Bronchial epithelial cell (primary cell): ENCODE results near the gene CACNA1C. TPM values are rescaled to one million over a fixed set of nuclear protein-coding genes. Genes with fewer than 3 reads are reported as not detected.
A peak's percentile ranks its signal among the peaks of the same experiment; 100 is the strongest.

ENCODE experiments used
- DNase-seq: peaks from one replicate; pipeline ENCODE4 v3.0.0-alpha.2; 2010; ENCODE audit warnings: low read depth
- FAIRE-seq: peaks from 2 replicates; lab custom pipeline; 2011; peaks lifted over from hg19 to GRCh38; lab: Jason Lieb, UNC
- H3K27me3 ChIP-seq: 2 replicates; pipeline ENCODE4 v1.5.1; 2011; ENCODE audit warnings: low read length; ENCODE audit not compliant: control insufficient read depth, insufficient read depth
- H3K36me3 ChIP-seq: 2 replicates; pipeline ENCODE4 v1.5.1; 2011; ENCODE audit warnings: low read length; ENCODE audit not compliant: control insufficient read depth, insufficient read depth
- H3K4me3 ChIP-seq: 2 replicates; pipeline ENCODE4 v1.5.1; 2011; ENCODE audit warnings: mild to moderate bottlenecking, low read depth, low read length, control low read depth
- total RNA-seq: library from RNA; depleted of rRNA; stranded (reverse); fragments of >200 nt; gene quantifications from 2 replicates; pipeline ENCODE4 v1.2.1, GENCODE V29; 2014
- TF ChIP-seq, protein P1 (sequence below): IDR thresholded peaks from 2 replicates; pipeline ENCODE4 v1.5.1; 2011; ENCODE audit warnings: mild to moderate bottlenecking, moderate library complexity, low read length, control low read depth, inconsistent platforms; ENCODE audit not compliant: insufficient read depth, severe bottlenecking

The CACNA1C gene
- total RNA-seq, 1 donor from 2014 or later: not detected

DNA sequence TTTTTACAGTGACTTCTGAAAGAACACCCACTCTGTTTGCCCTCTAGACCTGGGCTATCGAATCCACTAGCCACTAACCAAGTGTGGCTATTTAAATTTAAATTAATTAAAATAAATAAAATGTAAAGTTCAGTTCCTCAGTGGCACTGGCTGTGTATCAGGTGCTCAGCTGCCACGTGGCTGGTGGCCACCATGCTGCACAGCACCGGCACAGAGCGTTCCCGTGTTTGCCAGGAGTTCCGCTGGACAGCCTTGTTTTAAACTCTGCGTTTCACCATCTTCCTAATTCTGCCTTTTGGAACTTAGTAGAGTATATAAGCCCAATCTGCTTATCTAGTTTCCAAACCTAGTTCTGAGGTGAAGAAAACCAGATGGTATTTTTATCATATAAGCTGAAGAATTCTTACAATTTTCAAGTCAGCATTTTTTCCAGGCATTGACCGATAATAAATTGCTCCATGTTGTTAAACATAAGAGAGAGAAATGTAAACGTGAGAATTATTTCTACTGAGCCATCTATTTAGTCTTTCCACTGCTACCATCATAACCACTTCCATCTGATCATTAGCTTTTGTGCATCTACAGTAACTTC is 339.0 kb downstream of the CACNA1C start:
- no peaks in the 10 kb centered on the region for H3K36me3 ChIP-seq
- FAIRE-seq (no peak), DNase-seq (no peak)
- H3K4me3 ChIP-seq: no peak overlapping the region
- no peaks in the 10 kb centered on the region for H3K27me3 ChIP-seq
- TF ChIP-seq, protein P1, sequence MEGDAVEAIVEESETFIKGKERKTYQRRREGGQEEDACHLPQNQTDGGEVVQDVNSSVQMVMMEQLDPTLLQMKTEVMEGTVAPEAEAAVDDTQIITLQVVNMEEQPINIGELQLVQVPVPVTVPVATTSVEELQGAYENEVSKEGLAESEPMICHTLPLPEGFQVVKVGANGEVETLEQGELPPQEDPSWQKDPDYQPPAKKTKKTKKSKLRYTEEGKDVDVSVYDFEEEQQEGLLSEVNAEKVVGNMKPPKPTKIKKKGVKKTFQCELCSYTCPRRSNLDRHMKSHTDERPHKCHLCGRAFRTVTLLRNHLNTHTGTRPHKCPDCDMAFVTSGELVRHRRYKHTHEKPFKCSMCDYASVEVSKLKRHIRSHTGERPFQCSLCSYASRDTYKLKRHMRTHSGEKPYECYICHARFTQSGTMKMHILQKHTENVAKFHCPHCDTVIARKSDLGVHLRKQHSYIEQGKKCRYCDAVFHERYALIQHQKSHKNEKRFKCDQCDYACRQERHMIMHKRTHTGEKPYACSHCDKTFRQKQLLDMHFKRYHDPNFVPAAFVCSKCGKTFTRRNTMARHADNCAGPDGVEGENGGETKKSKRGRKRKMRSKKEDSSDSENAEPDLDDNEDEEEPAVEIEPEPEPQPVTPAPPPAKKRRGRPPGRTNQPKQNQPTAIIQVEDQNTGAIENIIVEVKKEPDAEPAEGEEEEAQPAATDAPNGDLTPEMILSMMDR: no peak

DNA sequence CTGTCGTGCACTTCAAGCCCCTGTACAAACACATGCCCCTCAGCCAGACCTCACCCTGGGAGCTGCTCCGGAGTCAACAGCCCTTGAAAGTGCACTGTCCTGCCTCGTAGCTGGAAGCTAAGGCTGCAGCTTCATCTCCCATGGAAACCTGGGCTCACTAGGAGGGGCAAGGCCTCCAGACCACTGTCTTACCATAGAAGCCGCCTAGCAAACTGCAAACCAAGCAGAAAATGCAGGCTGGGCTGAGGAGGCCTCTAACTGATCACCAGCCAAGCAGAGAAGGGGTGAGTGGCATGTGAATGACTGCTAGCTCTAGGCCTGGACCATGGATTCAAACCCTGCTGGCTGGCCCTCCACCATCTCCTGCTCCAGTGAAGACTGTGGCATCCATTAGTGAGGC is 340.2 kb downstream of the CACNA1C start:
- Histone ChIP-seq H3K36me3 (no peaks in the 10 kb centered on the region), H3K27me3 (no peaks in the 10 kb centered on the region), H3K4me3 (no peak overlapping the region)
- TF ChIP-seq, protein P1: no peak
- DNase-seq: no peak
- no peak for FAIRE-seq

DNA sequence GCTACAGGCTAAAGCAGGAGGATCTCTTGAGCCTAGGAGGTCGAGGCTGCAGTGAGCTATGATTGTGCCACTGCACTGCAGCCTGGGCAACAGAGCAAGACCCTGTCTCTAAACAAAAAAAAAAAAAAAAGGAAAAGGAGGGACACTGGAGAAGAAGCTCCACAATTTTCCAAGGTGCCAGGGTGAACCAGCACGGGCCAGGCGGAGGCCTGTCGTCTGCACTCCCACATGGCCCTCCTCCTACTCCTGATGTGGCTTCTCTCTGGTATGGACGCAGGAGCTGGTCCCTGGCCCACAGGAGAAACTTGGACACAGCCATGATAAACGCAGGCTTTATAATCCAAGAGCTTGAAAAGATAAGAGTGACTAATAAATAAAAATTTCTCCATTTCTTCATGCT is 341.2 kb downstream of the CACNA1C start:
- no peaks in the 10 kb centered on the region for H3K36me3 ChIP-seq
- no peak for DNase-seq
- FAIRE-seq: no peak
- TF ChIP-seq, protein P1: no peak
- no peaks in the 10 kb centered on the region for H3K27me3 ChIP-seq
- no peak overlapping the region for H3K4me3 ChIP-seq

DNA sequence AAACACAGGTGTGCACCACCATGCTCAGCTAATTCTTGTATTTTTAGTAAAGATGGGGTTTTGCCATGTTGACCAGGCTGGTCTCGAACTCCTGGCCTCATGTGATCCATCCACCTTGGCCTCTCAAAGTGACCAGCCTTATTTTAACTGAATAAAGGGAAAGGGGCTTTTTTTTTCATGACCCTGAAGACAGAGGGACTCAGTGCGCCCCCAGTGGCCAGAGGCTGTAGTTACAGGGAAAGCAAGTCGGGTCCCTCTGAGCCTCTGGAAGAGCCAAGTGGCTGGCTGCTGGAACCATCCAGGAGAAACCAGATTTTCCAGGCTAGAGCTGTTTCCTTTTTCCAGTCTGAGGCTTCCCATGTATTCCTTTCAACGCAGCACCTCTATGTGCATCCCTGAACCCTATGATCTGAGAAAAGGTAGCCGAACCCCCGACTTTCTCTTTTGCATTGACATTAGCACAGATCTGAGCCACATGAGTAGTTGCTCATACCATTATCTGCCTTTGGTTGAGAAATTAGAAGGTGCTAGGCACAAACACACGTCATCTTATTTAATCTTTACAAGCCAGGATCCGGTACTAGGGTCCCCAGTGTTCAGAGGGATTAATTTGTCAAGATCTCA is 342.7 kb downstream of the CACNA1C start:
- TF ChIP-seq, protein P1: peak; percentile 41
- no peaks in the 10 kb centered on the region for H3K27me3 ChIP-seq
- H3K4me3 ChIP-seq: no peak overlapping the region
- peak; percentile 5 for DNase-seq
- no peaks in the 10 kb centered on the region for H3K36me3 ChIP-seq
- FAIRE-seq: no peak

DNA sequence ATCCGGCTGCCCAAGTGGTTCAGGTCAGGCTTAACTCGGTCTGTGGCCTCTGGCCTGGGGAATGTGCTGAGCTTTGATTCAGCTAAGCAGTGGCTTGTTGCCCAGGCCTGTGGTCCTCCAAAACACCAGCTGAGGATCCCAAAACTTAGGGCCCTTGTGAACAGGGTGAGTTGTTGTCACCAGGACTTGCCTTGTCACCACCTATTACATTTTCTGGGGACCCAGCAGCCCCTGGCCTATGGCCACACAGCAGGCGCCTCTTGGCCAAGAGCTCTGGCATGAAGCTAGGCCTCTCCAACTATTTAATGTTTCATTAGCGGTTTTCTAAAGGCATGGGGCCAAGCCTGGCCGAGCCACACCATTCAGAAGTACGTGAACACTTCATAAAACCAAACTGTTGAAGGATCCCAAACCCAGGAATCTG is 343.7 kb downstream of the CACNA1C start:
- TF ChIP-seq, protein P1: no peak
- no peak for DNase-seq
- no peak for FAIRE-seq
- Histone ChIP-seq H3K4me3 (no peak overlapping the region), H3K36me3 (no peaks in the 10 kb centered on the region), H3K27me3 (no peaks in the 10 kb centered on the region)
